ENCODE measurements around the gene CAPN5. TPM values are rescaled to one million over a fixed set of nuclear protein-coding genes. Genes with fewer than 3 reads are reported as not detected.

CAPN5 gene
- total and polyA plus RNA-seq, 2 of the 13 experiments (the other 11 are each of a cell fraction or from before 2014, with no cell fraction given), result 0.27 to 1.2 TPM

DNA sequence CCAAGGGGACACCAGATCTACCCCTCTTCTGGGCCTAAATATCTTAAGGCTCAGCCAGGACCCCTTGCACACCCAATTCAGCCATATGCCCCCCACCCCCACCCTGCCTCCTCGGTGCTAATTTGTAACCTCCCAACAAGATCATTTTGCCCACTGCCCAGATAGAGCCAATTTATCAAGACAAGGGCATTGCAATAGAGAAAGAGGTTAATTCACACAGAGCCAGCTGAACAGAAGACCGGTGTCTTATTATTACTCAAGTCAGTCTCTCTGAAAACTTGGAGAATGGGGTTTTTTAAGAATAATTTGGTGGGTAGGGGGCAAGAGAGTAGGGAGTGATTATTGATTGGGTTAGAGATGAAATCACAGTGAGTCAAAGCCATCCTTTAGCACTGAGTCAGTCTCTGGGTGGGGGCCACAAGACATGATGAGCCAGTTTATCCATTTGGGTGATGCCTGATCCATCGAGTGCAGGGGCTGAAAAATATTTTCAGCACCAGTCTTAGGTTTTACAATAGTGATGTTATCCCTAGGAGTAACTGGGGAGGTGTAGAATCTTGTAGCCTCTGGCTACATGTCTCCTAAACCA is 9.9 kb upstream of the CAPN5 start:
- ChIA-PET POLR2A (no interaction called here), CTCF (ENCODE audit: low intra/inter-chr PET ratio, low total read pairs) (no interaction called here)
- no peaks in the 10 kb centered on the region for H3K79me2 ChIP-seq (ENCODE audit: insufficient read depth, low read length)
- no peaks in the 10 kb centered on the region for H3K36me3 ChIP-seq (replicated peaks in 1 of 2; ENCODE audit: control insufficient read depth in 1 of 2, insufficient read depth in 2 of 2, low read length in 2 of 2)
- ATAC-seq (no peak), DNase-seq (ENCODE audit: low spot score) (no peak), FAIRE-seq (no peak)
- peaks cover 1 to 13% of the 10 kb centered on the region in 2 experiments; a peak in 2 of 5 replicates for H3K27me3 ChIP-seq (ENCODE audit: control insufficient read depth in 1 of 2, insufficient read depth in 2 of 2, low read length in 2 of 2)
- no peak overlapping the region for H3K4me2 ChIP-seq (ENCODE audit: low read depth, low read length)
- H3K9ac ChIP-seq (ENCODE audit: insufficient read depth, low read depth, low read length), result no peak overlapping the region
- H3K4me3 ChIP-seq (replicated peaks in 1 of 3; ENCODE audit: insufficient read depth in 1 of 3, low read depth in 2 of 3, low read length in 3 of 3), result no peak overlapping the region
- no peak overlapping the region for H3K27ac ChIP-seq (ENCODE audit: extremely low read length, insufficient read depth, low read length)
- TF ChIP-seq GTF3A (CRISPR knock-in tag; conservative IDR thresholded peaks at IDR 0.05) (no peak), ZNF230 (CRISPR knock-in tag; IDR thresholded peaks at IDR 0.05) (no peak), ZNF292 (CRISPR knock-in tag; IDR thresholded peaks at IDR 0.05; ENCODE audit: borderline replicate concordance, low read depth) (no peak), KDM5A (IDR thresholded peaks at IDR 0.05; ENCODE audit: borderline replicate concordance, low read length) (0 out of 2 replicates have a peak, but pooled peaks have one; percentile 32), NONO (IDR thresholded peaks at IDR 0.05) (no peak), NONO (CRISPR knock-in tag; conservative IDR thresholded peaks at IDR 0.05) (no peak), ZNF709 (CRISPR knock-in tag; IDR thresholded peaks at IDR 0.05) (no peak), CAMTA2 (CRISPR knock-in tag; IDR thresholded peaks at IDR 0.05; ENCODE audit: borderline replicate concordance) (no peak)
- TF ChIP-seq, protein P1, sequence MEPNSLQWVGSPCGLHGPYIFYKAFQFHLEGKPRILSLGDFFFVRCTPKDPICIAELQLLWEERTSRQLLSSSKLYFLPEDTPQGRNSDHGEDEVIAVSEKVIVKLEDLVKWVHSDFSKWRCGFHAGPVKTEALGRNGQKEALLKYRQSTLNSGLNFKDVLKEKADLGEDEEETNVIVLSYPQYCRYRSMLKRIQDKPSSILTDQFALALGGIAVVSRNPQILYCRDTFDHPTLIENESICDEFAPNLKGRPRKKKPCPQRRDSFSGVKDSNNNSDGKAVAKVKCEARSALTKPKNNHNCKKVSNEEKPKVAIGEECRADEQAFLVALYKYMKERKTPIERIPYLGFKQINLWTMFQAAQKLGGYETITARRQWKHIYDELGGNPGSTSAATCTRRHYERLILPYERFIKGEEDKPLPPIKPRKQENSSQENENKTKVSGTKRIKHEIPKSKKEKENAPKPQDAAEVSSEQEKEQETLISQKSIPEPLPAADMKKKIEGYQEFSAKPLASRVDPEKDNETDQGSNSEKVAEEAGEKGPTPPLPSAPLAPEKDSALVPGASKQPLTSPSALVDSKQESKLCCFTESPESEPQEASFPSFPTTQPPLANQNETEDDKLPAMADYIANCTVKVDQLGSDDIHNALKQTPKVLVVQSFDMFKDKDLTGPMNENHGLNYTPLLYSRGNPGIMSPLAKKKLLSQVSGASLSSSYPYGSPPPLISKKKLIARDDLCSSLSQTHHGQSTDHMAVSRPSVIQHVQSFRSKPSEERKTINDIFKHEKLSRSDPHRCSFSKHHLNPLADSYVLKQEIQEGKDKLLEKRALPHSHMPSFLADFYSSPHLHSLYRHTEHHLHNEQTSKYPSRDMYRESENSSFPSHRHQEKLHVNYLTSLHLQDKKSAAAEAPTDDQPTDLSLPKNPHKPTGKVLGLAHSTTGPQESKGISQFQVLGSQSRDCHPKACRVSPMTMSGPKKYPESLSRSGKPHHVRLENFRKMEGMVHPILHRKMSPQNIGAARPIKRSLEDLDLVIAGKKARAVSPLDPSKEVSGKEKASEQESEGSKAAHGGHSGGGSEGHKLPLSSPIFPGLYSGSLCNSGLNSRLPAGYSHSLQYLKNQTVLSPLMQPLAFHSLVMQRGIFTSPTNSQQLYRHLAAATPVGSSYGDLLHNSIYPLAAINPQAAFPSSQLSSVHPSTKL (CRISPR knock-in tag; IDR thresholded peaks at IDR 0.05), result no peak
- WGBS (ENCODE audit: low lambda C conversion rate), result 25% methylated on average over 3 of the region's 3 CpGs
- peaks cover 18% of the 10 kb centered on the region for H3K4me1 ChIP-seq (ENCODE audit: insufficient read depth, low read length)
- peaks cover 24% of the 10 kb centered on the region for H3K9me3 ChIP-seq (ENCODE audit: low read length)
- in situ Hi-C loops (cut with HindIII; ENCODE audit: extremely low pct_ligation_motif_present, low pct_unique_long_range_greater_than_20kb) (no loop called here), intact Hi-C loops (cut with micrococcal nuclease; ENCODE audit: unreplicated experiment) (no loop called here)
- H2AFZ ChIP-seq (ENCODE audit: low read length), result no peak overlapping the region
- no peaks in the 10 kb centered on the region for H4K20me1 ChIP-seq (ENCODE audit: insufficient read depth, low read length)
- no TSS peak for BruUV-seq (replicated peaks)

All from HepG2 (cell line).